Fibroblast of lung (primary cell): ENCODE measurements around the gene DIAPH1. TPM values are rescaled to one million over a fixed set of nuclear protein-coding genes. Genes with fewer than 3 reads are reported as not detected.
A peak's percentile ranks its signal among the peaks of the same experiment; 100 is the strongest.

Source experiments
- DNase-seq, 2 donors: peaks; one replicate each; pipeline versions ENCODE4 v3.0.0 to v3.0.0-alpha.2; 2010; ENCODE audit warnings: low read depth in 2 of 2
- H2AFZ ChIP-seq: 2 replicates; pipeline ENCODE4 v1.5.1; 2012; ENCODE audit warnings: low read length, control low read depth, inconsistent platforms
- H3K27ac ChIP-seq: 2 replicates; pipeline ENCODE4 v1.5.1; 2011; ENCODE audit warnings: low read length, control low read depth; ENCODE audit not compliant: insufficient read depth
- H3K27me3 ChIP-seq: 2 replicates; pipeline ENCODE4 v1.5.1; 2011; ENCODE audit warnings: mild to moderate bottlenecking, low read length; ENCODE audit not compliant: control insufficient read depth, insufficient read depth
- H3K36me3 ChIP-seq: 2 replicates; pipeline ENCODE4 v1.5.1; 2011; ENCODE audit warnings: low read length; ENCODE audit not compliant: control insufficient read depth, insufficient read depth
- H3K4me1 ChIP-seq: 2 replicates; pipeline ENCODE4 v1.5.1; 2011; ENCODE audit warnings: low read length; ENCODE audit not compliant: control insufficient read depth, insufficient read depth; ENCODE audit errors: extremely low read depth
- H3K4me2 ChIP-seq: 2 replicates; pipeline ENCODE4 v1.5.1; 2011; ENCODE audit warnings: low read length, control low read depth; ENCODE audit not compliant: insufficient read depth; ENCODE audit errors: extremely low read depth
- H3K4me3 ChIP-seq, 4 experiments: fragments of 200-600 bp in 1 of 4; sonication (generic) in 1 of 4; replicated peaks in 1 of 4; 2 replicates each; pipeline ENCODE4 v1.5.1; 2011 to 2016; ENCODE audit warnings: low read length in 4 of 4, low read depth in 3 of 4, mild to moderate bottlenecking in 3 of 4, control low read depth in 2 of 4, inconsistent platforms in 1 of 4, mixed read lengths in 1 of 4; ENCODE audit not compliant: insufficient read depth in 1 of 4; ENCODE audit errors: control extremely low read depth in 1 of 4
- H3K79me2 ChIP-seq: 2 replicates; pipeline ENCODE4 v1.5.1; 2012; ENCODE audit warnings: mild to moderate bottlenecking, low read length, inconsistent platforms; ENCODE audit not compliant: control insufficient read depth, insufficient read depth
- H3K9ac ChIP-seq: 2 replicates; pipeline ENCODE4 v1.5.1; 2011; ENCODE audit warnings: mild to moderate bottlenecking, low read length, control low read depth; ENCODE audit not compliant: insufficient read depth
- H3K9me3 ChIP-seq: 2 replicates; pipeline ENCODE4 v1.5.1; 2012; ENCODE audit warnings: low read depth, low read length; ENCODE audit not compliant: control insufficient read depth, insufficient read depth
- H4K20me1 ChIP-seq: 2 replicates; pipeline ENCODE4 v1.5.1; 2011; ENCODE audit warnings: low read length; ENCODE audit not compliant: control insufficient read depth, insufficient read depth; ENCODE audit errors: extremely low read depth
- EZH2 ChIP-seq: IDR thresholded peaks from 2 replicates; pipeline ENCODE4 v1.5.1; 2012; ENCODE audit warnings: low read length, control low read depth, mild to moderate bottlenecking; ENCODE audit errors: missing control alignments
- polyA plus RNA-seq, 2 donors: library from polyadenylated mRNA; depleted of rRNA in 1 of 2; stranded (reverse) in 1 of 2; unstranded in 1 of 2; fragments of >200 nt; gene quantifications; 2 replicates each; pipeline ENCODE4 v1.2.1, GENCODE V29; 2011 to 2012; ENCODE audit warnings: missing spikeins in 1 of 2
- total RNA-seq: library from RNA; depleted of rRNA; stranded (reverse); fragments of >200 nt; gene quantifications from 2 replicates; pipeline ENCODE4 v1.2.1, GENCODE V29; 2014
- TF ChIP-seq, protein P1 (sequence below), 2 donors: IDR thresholded peaks in 1 of 2; conservative IDR thresholded peaks in 1 of 2; 1 replicate in 1 of 2; 2 replicates in 1 of 2; pipeline ENCODE4 v1.5.1; 2011 to 2012; ENCODE audit warnings: low read length in 2 of 2, control low read depth in 1 of 2, inconsistent platforms in 1 of 2, low read depth in 1 of 2, mild to moderate bottlenecking in 1 of 2

The DIAPH1 gene
- total and polyA plus RNA-seq, 2 donors (not counting 1 experiment from before 2014, with no cell fraction given), result 21.1 to 30.9 TPM

DNA sequence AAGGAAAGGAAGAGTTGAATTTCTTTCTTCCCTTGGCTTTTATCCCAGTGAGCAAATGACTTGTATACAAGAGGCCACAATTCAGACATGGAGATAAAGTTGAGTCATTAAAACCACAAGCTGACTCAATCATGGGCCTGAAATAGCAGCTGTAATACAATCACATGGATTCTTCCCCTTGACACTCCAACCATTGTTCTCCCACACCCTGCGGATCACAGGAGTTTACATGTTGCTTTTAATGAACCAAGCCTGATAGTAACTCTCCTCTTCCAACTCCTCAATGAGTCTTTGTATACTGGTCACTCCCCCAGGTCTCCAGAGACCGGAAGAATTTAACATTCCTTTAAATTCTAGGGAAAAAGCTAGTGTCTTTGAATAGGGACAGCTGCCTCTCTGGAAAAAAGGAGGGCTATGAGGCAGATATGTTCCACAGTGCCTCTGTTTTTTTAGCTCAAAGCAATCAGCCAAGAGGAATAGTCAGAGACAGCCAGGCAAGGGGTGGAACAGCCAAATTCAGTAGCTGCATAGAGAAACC, 97.5 kb downstream of the DIAPH1 start:
- Histone ChIP-seq H3K4me2 (peak overlapping the region; percentile 46), H3K27ac (peak overlapping the region; percentile 78), H2AFZ (no peak overlapping the region), H3K4me3 (peak overlapping the region in 1 of 4 experiments; percentile 13), H3K4me1 (peaks cover 72% of the 10 kb centered on the region), H3K27me3 (no peaks in the 10 kb centered on the region), H3K79me2 (no peaks in the 10 kb centered on the region), H3K36me3 (peaks cover 4% of the 10 kb centered on the region), H3K9ac (no peak overlapping the region), H3K9me3 (no peaks in the 10 kb centered on the region), H4K20me1 (no peaks in the 10 kb centered on the region)
- DNase-seq, result peak; percentile 99 to 100
- TF ChIP-seq, protein P1, sequence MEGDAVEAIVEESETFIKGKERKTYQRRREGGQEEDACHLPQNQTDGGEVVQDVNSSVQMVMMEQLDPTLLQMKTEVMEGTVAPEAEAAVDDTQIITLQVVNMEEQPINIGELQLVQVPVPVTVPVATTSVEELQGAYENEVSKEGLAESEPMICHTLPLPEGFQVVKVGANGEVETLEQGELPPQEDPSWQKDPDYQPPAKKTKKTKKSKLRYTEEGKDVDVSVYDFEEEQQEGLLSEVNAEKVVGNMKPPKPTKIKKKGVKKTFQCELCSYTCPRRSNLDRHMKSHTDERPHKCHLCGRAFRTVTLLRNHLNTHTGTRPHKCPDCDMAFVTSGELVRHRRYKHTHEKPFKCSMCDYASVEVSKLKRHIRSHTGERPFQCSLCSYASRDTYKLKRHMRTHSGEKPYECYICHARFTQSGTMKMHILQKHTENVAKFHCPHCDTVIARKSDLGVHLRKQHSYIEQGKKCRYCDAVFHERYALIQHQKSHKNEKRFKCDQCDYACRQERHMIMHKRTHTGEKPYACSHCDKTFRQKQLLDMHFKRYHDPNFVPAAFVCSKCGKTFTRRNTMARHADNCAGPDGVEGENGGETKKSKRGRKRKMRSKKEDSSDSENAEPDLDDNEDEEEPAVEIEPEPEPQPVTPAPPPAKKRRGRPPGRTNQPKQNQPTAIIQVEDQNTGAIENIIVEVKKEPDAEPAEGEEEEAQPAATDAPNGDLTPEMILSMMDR (conservative IDR thresholded peaks at IDR 0.05 in 1 of 2, IDR thresholded peaks at IDR 0.05 in 1 of 2; ENCODE audit: low read depth in 1 of 2, low read length in 2 of 2), result no peak
- TF ChIP-seq EZH2, result no peak

DNA sequence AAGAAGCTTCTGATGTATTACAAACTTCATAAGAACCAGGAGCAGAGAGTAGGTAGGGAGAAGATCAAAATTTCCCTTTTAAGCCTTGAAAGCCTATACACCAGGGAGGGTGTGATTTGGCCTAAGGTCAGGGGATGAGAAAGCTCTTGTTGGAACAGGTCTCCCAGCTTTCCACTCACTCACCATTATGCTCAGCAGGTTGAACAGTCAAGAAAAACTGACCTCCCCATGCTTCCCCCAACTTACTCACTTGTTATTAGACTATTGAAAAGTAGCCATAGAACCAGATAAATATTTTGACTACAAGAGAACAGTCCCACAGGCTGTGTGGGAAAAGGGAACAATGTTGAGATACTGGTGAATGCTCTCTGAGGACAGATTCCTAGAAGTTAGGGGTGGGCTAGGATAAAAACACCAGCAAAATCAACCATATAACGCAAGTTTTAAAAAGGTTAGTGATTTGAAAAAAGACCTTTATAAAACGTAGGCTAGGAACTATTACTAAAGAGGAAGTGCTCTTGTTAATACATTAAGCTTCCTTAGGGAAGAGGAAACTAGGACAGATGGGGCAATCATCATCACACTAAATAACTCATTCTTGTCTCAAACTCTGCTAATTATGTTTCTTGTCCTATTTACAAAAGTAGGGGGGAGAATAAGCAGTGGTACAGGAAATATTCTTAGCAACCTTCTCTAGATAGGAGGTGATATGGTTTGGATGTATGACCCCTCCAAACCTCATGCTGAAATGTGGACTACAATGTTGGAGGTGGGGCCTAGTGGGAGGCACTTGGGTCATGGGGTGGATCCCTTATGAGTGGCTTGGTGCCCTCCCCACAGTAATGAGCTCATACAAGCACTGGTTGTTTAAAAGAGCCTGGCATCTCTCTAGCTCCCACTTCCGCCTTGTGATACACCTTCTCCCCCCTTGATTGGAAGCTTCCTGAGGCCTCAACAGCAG, 98.9 kb downstream of the DIAPH1 start:
- Histone ChIP-seq H3K36me3 (peaks cover 4% of the 10 kb centered on the region), H3K79me2 (no peaks in the 10 kb centered on the region), H2AFZ (no peak overlapping the region), H3K9ac (no peak overlapping the region), H3K27me3 (no peaks in the 10 kb centered on the region), H3K9me3 (no peaks in the 10 kb centered on the region), H3K27ac (peak overlapping the region; percentile 78), H4K20me1 (no peaks in the 10 kb centered on the region), H3K4me3 (no peak overlapping the region), H3K4me1 (peaks cover 67% of the 10 kb centered on the region), H3K4me2 (no peak overlapping the region)
- DNase-seq, result peak in 1 of 2 donors; percentile 29
- TF ChIP-seq EZH2, result no peak
- TF ChIP-seq, protein P1 (conservative IDR thresholded peaks at IDR 0.05 in 1 of 2, IDR thresholded peaks at IDR 0.05 in 1 of 2; ENCODE audit: low read depth in 1 of 2, low read length in 2 of 2), result no peak

DNA sequence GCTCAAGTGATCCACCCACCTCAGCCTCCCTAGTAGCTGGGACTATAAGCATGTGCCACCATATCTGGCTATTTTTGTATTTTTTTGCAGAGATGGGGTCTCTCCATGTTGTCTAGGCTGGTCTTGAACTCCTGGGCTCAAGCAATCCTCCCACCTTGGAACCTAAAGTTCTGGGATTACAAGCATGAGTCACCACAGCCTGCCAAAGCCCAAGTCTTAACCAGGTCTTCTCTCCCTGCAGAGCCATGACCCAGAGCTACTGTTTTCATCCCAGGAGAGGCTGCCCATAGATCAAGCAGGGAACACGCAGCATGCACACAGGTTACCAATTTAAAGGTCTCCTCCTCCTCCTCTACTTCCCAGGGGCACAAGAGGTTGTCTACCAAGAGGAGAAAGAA, 100.2 kb downstream of the DIAPH1 start:
- Histone ChIP-seq H3K9ac (no peak overlapping the region), H3K36me3 (no peaks in the 10 kb centered on the region), H3K4me3 (no peak overlapping the region), H3K27ac (peak overlapping the region; percentile 46), H3K9me3 (no peaks in the 10 kb centered on the region), H2AFZ (no peak overlapping the region), H4K20me1 (no peaks in the 10 kb centered on the region), H3K27me3 (no peaks in the 10 kb centered on the region), H3K4me1 (peaks cover 70% of the 10 kb centered on the region), H3K79me2 (no peaks in the 10 kb centered on the region), H3K4me2 (no peak overlapping the region)
- no peak for DNase-seq
- TF ChIP-seq, protein P1 (conservative IDR thresholded peaks at IDR 0.05 in 1 of 2, IDR thresholded peaks at IDR 0.05 in 1 of 2; ENCODE audit: low read depth in 1 of 2, low read length in 2 of 2), result no peak
- no peak for TF ChIP-seq EZH2
